OCI-LY7 (cell line): ENCODE measurements around the gene RTKN. TPM values are rescaled to one million over a fixed set of nuclear protein-coding genes. Genes with fewer than 3 reads are reported as not detected.
"Not testable (repeated sequence)": the region's sequence is repeated elsewhere in the genome, so short reads cannot be mapped to it uniquely, and the experiment has no call there.

Source experiments
- BruUV-seq: library from RNA; stranded (reverse); fragments of 400-500 nt; replicated peaks from 2 replicates; lab custom pipeline; 2021; lab: Mats Ljungman, UMichigan
- CTCF ChIA-PET: fragments of 300-600 bp; sonication (Branson Sonifier 250); formaldehyde crosslinking; loops from one replicate; lab custom pipeline; 2022; ENCODE audit warnings: antibody characterized with exemption; ENCODE audit not compliant: unreplicated experiment; lab: Charles Lee
- POLR2A ChIA-PET: fragments of 300-600 bp; sonication (Branson Sonifier 250); formaldehyde crosslinking; loops from one replicate; lab custom pipeline; 2022; ENCODE audit warnings: antibody characterized with exemption; lab: Charles Lee
- DNase-seq: peaks from one replicate; pipeline ENCODE4 v3.0.0-alpha.2; 2015; ENCODE audit warnings: low spot score
- H2AFZ ChIP-seq: fragments of 200-600 bp; sonication (generic), shearing (Covaris generic); 2 replicates; pipeline ENCODE4 v1.6.1; 2014; ENCODE audit warnings: mild to moderate bottlenecking, antibody characterized with exemption, low read length, moderate library complexity
- H3K27ac ChIP-seq: fragments of 200-600 bp; sonication (generic); 2 replicates; pipeline ENCODE4 v1.5.1; 2014; ENCODE audit warnings: mixed run types, low read depth, mild to moderate bottlenecking, moderate library complexity, low read length, inconsistent platforms; ENCODE audit not compliant: poor library complexity, severe bottlenecking
- H3K36me3 ChIP-seq: fragments of 200-600 bp; sonication (generic); 2 replicates; pipeline ENCODE4 v1.6.1; 2014; ENCODE audit warnings: mild to moderate bottlenecking, antibody characterized with exemption, low read length, moderate library complexity, mixed read lengths; ENCODE audit not compliant: insufficient read depth
- H3K4me1 ChIP-seq: fragments of 200-600 bp; sonication (generic); 2 replicates; pipeline ENCODE4 v1.5.1; 2014; ENCODE audit warnings: mild to moderate bottlenecking, low read length; ENCODE audit not compliant: insufficient read depth, poor library complexity, severe bottlenecking
- H3K4me2 ChIP-seq: fragments of 200-600 bp; sonication (generic); 2 replicates; pipeline ENCODE4 v1.6.1; 2014; ENCODE audit warnings: mild to moderate bottlenecking, low read length
- H3K4me3 ChIP-seq: fragments of 200-600 bp; sonication (generic); 2 replicates; pipeline ENCODE4 v1.5.1; 2014; ENCODE audit warnings: mild to moderate bottlenecking, low read depth, low read length; ENCODE audit not compliant: poor library complexity, severe bottlenecking
- H3K79me2 ChIP-seq: fragments of 200-600 bp; sonication (generic); 2 replicates; pipeline ENCODE4 v1.6.1; 2016; ENCODE audit warnings: low read depth, mild to moderate bottlenecking, low read length, moderate library complexity, mixed read lengths; ENCODE audit not compliant: insufficient read depth
- H3K9me2 ChIP-seq: fragments of 200-600 bp; sonication (generic); 2 replicates; pipeline ENCODE4 v1.6.1; 2016; ENCODE audit warnings: mild to moderate bottlenecking, low read length, mixed read lengths; ENCODE audit not compliant: insufficient read depth
- H3K9me3 ChIP-seq: fragments of 200-600 bp; sonication (generic); 2 replicates; pipeline ENCODE4 v1.6.1; 2014; ENCODE audit warnings: mild to moderate bottlenecking, mixed run types, low read length, mixed read lengths
- H4K20me1 ChIP-seq: fragments of 200-600 bp; sonication (generic); 2 replicates; pipeline ENCODE4 v1.6.1; 2014; ENCODE audit warnings: mild to moderate bottlenecking, antibody characterized with exemption, low read length, moderate library complexity, mixed read lengths; ENCODE audit not compliant: insufficient read depth
- EZH2phosphoT487 ChIP-seq: fragments of 200-600 bp; sonication (generic); IDR thresholded peaks from 2 replicates; pipeline ENCODE4 v1.6.1; 2018; ENCODE audit warnings: low read depth, borderline replicate concordance, mild to moderate bottlenecking, mixed run types, antibody characterized with exemption, low read length, moderate library complexity, mixed read lengths
- intact Hi-C: fragments of 100-400 bp; cut with micrococcal nuclease; formaldehyde crosslinking; loops from one replicate; pipeline ENCODE4 v1.10.0; 2022; ENCODE audit not compliant: unreplicated experiment
- total RNA-seq, 2 experiments: library from RNA; depleted of rRNA in 1 of 2; stranded (reverse); fragments of >200 nt in 1 of 2; shearing (Covaris generic) in 1 of 2; gene quantifications; 2 replicates each; pipeline ENCODE4 v1.2.3, GENCODE V29; 2014 to 2022
- TF ChIP-seq, protein P1 (sequence below): fragments of 200-600 bp; sonication (generic); conservative IDR thresholded peaks from 2 replicates; pipeline ENCODE4 v1.5.1; 2014; ENCODE audit warnings: mild to moderate bottlenecking, antibody characterized with exemption, low read length, moderate library complexity, mixed read lengths

Gene RTKN
- total RNA-seq, 2 experiments from 2014 or later: 2.3 to 7.7 TPM

- peaks cover 23% of the 10 kb centered on the region for H3K4me1 ChIP-seq
- H3K79me2 ChIP-seq: peaks cover 4% of the 10 kb centered on the region; the same call in 1 of the 2 replicates
- no peak for DNase-seq
- H3K4me2 ChIP-seq: peak overlapping the region; percentile 84; the same call in 1 of the 2 replicates
- peaks cover 7% of the 10 kb centered on the region; the same call in 1 of the 2 replicates for H3K36me3 ChIP-seq
- no peak overlapping the region for H2AFZ ChIP-seq
- H3K27ac ChIP-seq: no peak overlapping the region
- TF ChIP-seq EZH2phosphoT487: no peak
- TF ChIP-seq, protein P1, sequence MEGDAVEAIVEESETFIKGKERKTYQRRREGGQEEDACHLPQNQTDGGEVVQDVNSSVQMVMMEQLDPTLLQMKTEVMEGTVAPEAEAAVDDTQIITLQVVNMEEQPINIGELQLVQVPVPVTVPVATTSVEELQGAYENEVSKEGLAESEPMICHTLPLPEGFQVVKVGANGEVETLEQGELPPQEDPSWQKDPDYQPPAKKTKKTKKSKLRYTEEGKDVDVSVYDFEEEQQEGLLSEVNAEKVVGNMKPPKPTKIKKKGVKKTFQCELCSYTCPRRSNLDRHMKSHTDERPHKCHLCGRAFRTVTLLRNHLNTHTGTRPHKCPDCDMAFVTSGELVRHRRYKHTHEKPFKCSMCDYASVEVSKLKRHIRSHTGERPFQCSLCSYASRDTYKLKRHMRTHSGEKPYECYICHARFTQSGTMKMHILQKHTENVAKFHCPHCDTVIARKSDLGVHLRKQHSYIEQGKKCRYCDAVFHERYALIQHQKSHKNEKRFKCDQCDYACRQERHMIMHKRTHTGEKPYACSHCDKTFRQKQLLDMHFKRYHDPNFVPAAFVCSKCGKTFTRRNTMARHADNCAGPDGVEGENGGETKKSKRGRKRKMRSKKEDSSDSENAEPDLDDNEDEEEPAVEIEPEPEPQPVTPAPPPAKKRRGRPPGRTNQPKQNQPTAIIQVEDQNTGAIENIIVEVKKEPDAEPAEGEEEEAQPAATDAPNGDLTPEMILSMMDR: no peak
- BruUV-seq: no TSS peak
- intact Hi-C loops: no loop called here
- ChIA-PET CTCF (no interaction called here), POLR2A (interaction anchor here (0.6 to 1.1 kb wide), 2 partner anchors 10 to 22 kb away, joined by 6 to 11 read pairs; no protein-coding TSS in a partner anchor)
- H4K20me1 ChIP-seq: no peaks in the 10 kb centered on the region
- H3K4me3 ChIP-seq: no peak overlapping the region
- H3K9me3 ChIP-seq: no peaks in the 10 kb centered on the region
- no peaks in the 10 kb centered on the region for H3K9me2 ChIP-seq
These were observed 18.3 kb downstream of the RTKN start for GRCh38 chr2:74423231-74424095.

- DNase-seq: peak; percentile 97
- CTCF ChIA-PET: interaction anchor here (0.5 to 1.0 kb wide), 2 partner anchors 34 to 282 kb away, joined by 4 to 12 read pairs; partner anchors contain the start of gene INO80B
- Histone ChIP-seq H3K4me3 (peak within 1 kb of the TSS; percentile 82), H3K4me1 (peaks cover 33% of the 10 kb centered on the region), H4K20me1 (no peaks in the 10 kb centered on the region), H3K9me2 (no peaks in the 10 kb centered on the region), H3K4me2 (peak within 1 kb of the TSS; percentile 84), H3K36me3 (peaks cover 7% of the 10 kb centered on the region; the same call in 1 of the 2 replicates), H3K9me3 (no peaks in the 10 kb centered on the region), H3K79me2 (peaks cover 4% of the 10 kb centered on the region; the same call in 1 of the 2 replicates), H2AFZ (peak within 1 kb of the TSS; percentile 81; the same call in 1 of the 2 replicates), H3K27ac (peak within 1 kb of the TSS; percentile 88)
- intact Hi-C loops: loop anchor here (1.0 kb wide), 2 partner anchors 33 to 108 kb away; partner anchors contain the start of genes AUP1 and HTRA2
- no TSS peak for BruUV-seq
- no peak for TF ChIP-seq EZH2phosphoT487
- TF ChIP-seq, protein P1: no peak
- POLR2A ChIA-PET: interaction anchor here (0.8 to 1.4 kb wide), 10 partner anchors 12 to 155 kb away, joined by 3 to 8 read pairs (median 4); partner anchors contain the start of gene WBP1
These were observed 20.4 kb downstream of the RTKN start, which contains the start of the genes C2orf81 and WDR54 for GRCh38 chr2:74421221-74421870. C2orf81 (minus strand) TSS chr2:74421619; CDS start chr2:74421560, 59 bp downstream. WDR54 (plus strand) TSS chr2:74421730; CDS start chr2:74422154, 424 bp downstream.

GRCh38 chr2:74420443-74421103 lies 21.2 kb downstream of the RTKN start:
- peaks cover 33% of the 10 kb centered on the region for H3K4me1 ChIP-seq
- ChIA-PET POLR2A (interaction anchor here (0.6 to 1.4 kb wide), 13 partner anchors 11 to 156 kb away, joined by 3 to 8 read pairs (median 4); partner anchors contain the start of gene WBP1), CTCF (interaction anchor here (1.0 kb wide), 1 partner anchor 35 kb away, joined by 4 read pairs; the partner anchor contains the start of gene INO80B)
- peak overlapping the region; percentile 81; the same call in 1 of the 2 replicates for H2AFZ ChIP-seq
- not testable (repeated sequence) for DNase-seq, H4K20me1 ChIP-seq, H3K9me2 ChIP-seq, H3K79me2 ChIP-seq, H3K36me3 ChIP-seq, BruUV-seq, H3K9me3 ChIP-seq
- peak overlapping the region; percentile 88 for H3K27ac ChIP-seq
- H3K4me2 ChIP-seq: peak overlapping the region; percentile 84
- intact Hi-C loops: loop anchor here (1.0 kb wide), 2 partner anchors 34 to 109 kb away; partner anchors contain the start of genes AUP1 and HTRA2
- peak overlapping the region; percentile 82 for H3K4me3 ChIP-seq
